ENCODE measurements around the gene CCDC13.

CCDC13 gene

GRCh38 chr3:42799376-42799775 is 26.3 kb upstream of the CCDC13 start:
- H3K4me3 ChIP-seq (ENCODE audit: low read depth, low read length), result no peak overlapping the region
- no peak for DNase-seq (ENCODE audit: low read depth)
- TF ChIP-seq CTCF (IDR thresholded peaks at IDR 0.05; ENCODE audit: insufficient read depth, low read depth, low read length, missing control alignments), result no peak

GRCh38 chr3:42796332-42796885 is 23.4 kb upstream of the CCDC13 start:
- DNase-seq (ENCODE audit: low read depth), result no peak
- H3K4me3 ChIP-seq (ENCODE audit: low read depth, low read length), result no peak overlapping the region
- TF ChIP-seq CTCF (IDR thresholded peaks at IDR 0.05; ENCODE audit: insufficient read depth, low read depth, low read length, missing control alignments), result no peak

- no peak for TF ChIP-seq CTCF (IDR thresholded peaks at IDR 0.05; ENCODE audit: insufficient read depth, low read depth, low read length, missing control alignments)
- H3K4me3 ChIP-seq (ENCODE audit: low read depth, low read length), result no peak overlapping the region
- no peak for DNase-seq (ENCODE audit: low read depth)
Measured at GRCh38 chr3:42795621-42796181, 22.6 kb upstream of the CCDC13 start.

GRCh38 chr3:42790714-42791229 is 17.7 kb upstream of the CCDC13 start:
- DNase-seq (ENCODE audit: low read depth), result no peak
- no peak overlapping the region for H3K4me3 ChIP-seq (ENCODE audit: low read depth, low read length)
- TF ChIP-seq CTCF (IDR thresholded peaks at IDR 0.05; ENCODE audit: insufficient read depth, low read depth, low read length, missing control alignments), result no peak

- DNase-seq (ENCODE audit: low read depth), result no peak
- TF ChIP-seq CTCF (IDR thresholded peaks at IDR 0.05; ENCODE audit: insufficient read depth, low read depth, low read length, missing control alignments), result no peak
Measured at GRCh38 chr3:42786631-42787030, 13.6 kb upstream of the CCDC13 start.

GRCh38 chr3:42786212-42786611 is 13.2 kb upstream of the CCDC13 start:
- no peak for TF ChIP-seq CTCF (IDR thresholded peaks at IDR 0.05; ENCODE audit: insufficient read depth, low read depth, low read length, missing control alignments)
- H3K4me3 ChIP-seq (ENCODE audit: low read depth, low read length), result no peak overlapping the region
- DNase-seq (ENCODE audit: low read depth), result no peak

More at GRCh38 chr3:42786631-42787030, 13.6 kb upstream of the CCDC13 start:
- no peak overlapping the region for H3K4me3 ChIP-seq (ENCODE audit: low read depth, low read length)

Measured in GM12865 (cell line).